HepG2 (cell line): Measurements from ENCODE around the gene TNRC18. TPM values are rescaled to one million over a fixed set of nuclear protein-coding genes. Genes with fewer than 3 reads are reported as not detected.

Experiments
- MED13 ChIP-seq: sonication (generic); formaldehyde crosslinking; IDR thresholded peaks from 2 replicates; pipeline ENCODE4 v1.5.0; 2020; ENCODE audit warnings: missing genetic modification reagents
- NCOA2 ChIP-seq: sonication (generic); formaldehyde crosslinking; IDR thresholded peaks from 2 replicates; pipeline ENCODE4 v1.8.0; 2022; ENCODE audit warnings: inconsistent platforms
- ONECUT2 ChIP-seq: sonication (generic); formaldehyde crosslinking; IDR thresholded peaks from 2 replicates; pipeline ENCODE4 v1.4.0; 2020; ENCODE audit warnings: missing genetic modification reagents
- PHF8 ChIP-seq: sonication (generic); formaldehyde crosslinking; IDR thresholded peaks from 2 replicates; pipeline ENCODE4 v1.5.0; 2020; ENCODE audit warnings: missing genetic modification reagents
- POLR2A ChIP-seq, 2 experiments: IDR thresholded peaks; 2 replicates each; pipeline ENCODE4 v1.6.1; 2011; ENCODE audit warnings: low read depth in 2 of 2, low read length in 2 of 2, mild to moderate bottlenecking in 1 of 2, moderate library complexity in 1 of 2; ENCODE audit not compliant: insufficient read depth in 1 of 2
- PRDM10 ChIP-seq: sonication (generic); formaldehyde crosslinking; IDR thresholded peaks from 2 replicates; pipeline ENCODE4 v1.4.0; 2020; ENCODE audit warnings: low read depth, missing genetic modification reagents
- RFXAP ChIP-seq: sonication (generic); formaldehyde crosslinking; IDR thresholded peaks from 2 replicates; pipeline ENCODE4 v1.4.0; 2020; ENCODE audit warnings: missing genetic modification reagents, borderline replicate concordance
- SMARCE1 ChIP-seq: fragments of 450-650 bp; IDR thresholded peaks from 2 replicates; pipeline ENCODE4 v1.6.1; 2017; ENCODE audit warnings: borderline replicate concordance
- THYN1 ChIP-seq: sonication (generic); formaldehyde crosslinking; IDR thresholded peaks from 2 replicates; pipeline ENCODE4 v1.8.1; 2023; ENCODE audit warnings: low read depth, mild to moderate bottlenecking, moderate library complexity, missing genetic modification reagents, borderline replicate concordance
- ZBTB44 ChIP-seq: sonication (generic); formaldehyde crosslinking; IDR thresholded peaks from 2 replicates; pipeline ENCODE4 v1.4.0; 2020; ENCODE audit warnings: missing genetic modification reagents
- ZFAT ChIP-seq: sonication (generic); formaldehyde crosslinking; conservative IDR thresholded peaks from 2 replicates; pipeline ENCODE4 v1.8.1; 2023; ENCODE audit warnings: missing genetic modification reagents, inconsistent platforms
- ZNF329 ChIP-seq: sonication (generic); formaldehyde crosslinking; IDR thresholded peaks from 2 replicates; pipeline ENCODE4 v1.9.0; 2021; ENCODE audit warnings: low read depth, mild to moderate bottlenecking, missing genetic modification reagents
- ZNF512 ChIP-seq: sonication (generic); formaldehyde crosslinking; IDR thresholded peaks from 2 replicates; pipeline ENCODE4 v1.4.0; 2020; ENCODE audit warnings: mild to moderate bottlenecking, missing genetic modification reagents
- ZNF782 ChIP-seq: sonication (generic); formaldehyde crosslinking; IDR thresholded peaks from 2 replicates; pipeline ENCODE4 v1.4.0; 2020; ENCODE audit warnings: missing genetic modification reagents, mild to moderate bottlenecking, borderline replicate concordance
- polyA plus RNA-seq, 8 experiments: library from polyadenylated mRNA; depleted of rRNA in 3 of 8; stranded (reverse) in 7 of 8; unstranded in 1 of 8; fragments of >200 nt; fragmentation: Illumina TruSeq in 4 of 8; extraction: Trizol in 4 of 8; gene quantifications; 2 replicates each; pipeline versions ENCODE4 v1.2.1 to v1.2.3, GENCODE V29; 2011 to 2016; ENCODE audit warnings: low read depth in 4 of 8, missing spikeins in 1 of 8, mixed read lengths in 1 of 8; ENCODE audit not compliant: insufficient read depth in 1 of 8
- total RNA-seq, 5 experiments: library from RNA; depleted of rRNA; stranded (reverse); fragments of >200 nt; fragmentation: Illumina TruSeq; extraction: Trizol; gene quantifications; 2 replicates each; pipeline ENCODE4 v1.2.3, GENCODE V29; 2016; ENCODE audit warnings: low read depth in 1 of 5
- TF ChIP-seq, protein P1 (sequence below), 2 experiments: sonication (generic) in 1 of 2; formaldehyde crosslinking in 1 of 2; IDR thresholded peaks; 2 replicates each; pipeline versions ENCODE4 v1.6.1 to v1.9.0; 2014 to 2022; ENCODE audit warnings: antibody characterized with exemption in 1 of 2, borderline replicate concordance in 1 of 2, inconsistent platforms in 1 of 2, low read depth in 1 of 2, missing genetic modification reagents in 1 of 2

The TNRC18 gene
- total and polyA plus RNA-seq, 2 of the 13 experiments (the other 11 are each of a cell fraction or from before 2014, with no cell fraction given), result 11.7 to 17.4 TPM

DNA sequence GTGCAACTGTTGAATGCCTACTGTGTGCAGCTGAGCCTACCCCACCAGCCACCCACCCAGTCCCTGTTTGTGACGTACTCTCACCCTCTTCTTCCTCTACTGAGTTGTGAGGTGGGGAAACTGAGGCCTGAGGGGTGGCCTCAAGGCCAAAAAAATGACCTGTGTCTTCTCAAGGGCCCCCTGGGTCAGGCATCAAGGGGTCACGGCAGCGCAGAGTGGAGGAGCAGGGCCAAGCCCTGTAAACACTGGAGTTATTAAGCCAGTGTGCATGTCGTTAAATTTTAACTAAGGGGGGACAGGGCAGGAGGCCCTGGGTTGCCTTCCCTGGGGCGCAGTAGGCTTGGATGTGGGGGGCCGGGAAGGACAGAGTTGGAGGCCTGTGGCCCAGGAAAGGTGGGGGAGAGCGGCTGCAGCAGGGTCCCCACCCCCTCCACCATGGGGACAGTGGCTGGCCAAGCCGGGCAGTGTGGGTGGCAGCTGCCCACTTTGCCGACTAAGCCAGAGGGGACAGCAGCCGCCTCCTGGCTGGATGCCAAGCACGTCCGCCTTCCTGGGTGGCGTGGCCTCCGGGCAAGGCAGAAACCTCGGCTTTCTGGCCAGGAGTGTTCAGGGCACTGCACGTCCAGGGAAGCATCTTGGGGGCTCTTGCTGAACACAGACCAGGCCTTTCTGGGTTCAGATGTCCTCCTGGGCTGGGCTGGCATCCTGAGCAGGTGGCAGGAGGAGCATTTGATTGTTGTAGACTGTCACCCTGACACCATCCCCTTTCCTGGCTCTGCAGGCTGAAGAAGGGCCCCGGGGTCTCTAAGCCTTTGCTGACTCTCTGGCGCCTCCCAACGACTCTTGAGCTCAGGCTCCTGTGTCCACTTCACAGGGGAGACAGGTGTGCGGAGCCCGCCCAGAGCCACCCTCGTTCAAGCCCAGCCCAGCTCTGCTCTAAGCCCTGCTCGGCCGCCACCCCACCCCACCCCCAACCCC, 139.0 kb downstream of the TNRC18 start (continued):
- TF ChIP-seq, protein P1, sequence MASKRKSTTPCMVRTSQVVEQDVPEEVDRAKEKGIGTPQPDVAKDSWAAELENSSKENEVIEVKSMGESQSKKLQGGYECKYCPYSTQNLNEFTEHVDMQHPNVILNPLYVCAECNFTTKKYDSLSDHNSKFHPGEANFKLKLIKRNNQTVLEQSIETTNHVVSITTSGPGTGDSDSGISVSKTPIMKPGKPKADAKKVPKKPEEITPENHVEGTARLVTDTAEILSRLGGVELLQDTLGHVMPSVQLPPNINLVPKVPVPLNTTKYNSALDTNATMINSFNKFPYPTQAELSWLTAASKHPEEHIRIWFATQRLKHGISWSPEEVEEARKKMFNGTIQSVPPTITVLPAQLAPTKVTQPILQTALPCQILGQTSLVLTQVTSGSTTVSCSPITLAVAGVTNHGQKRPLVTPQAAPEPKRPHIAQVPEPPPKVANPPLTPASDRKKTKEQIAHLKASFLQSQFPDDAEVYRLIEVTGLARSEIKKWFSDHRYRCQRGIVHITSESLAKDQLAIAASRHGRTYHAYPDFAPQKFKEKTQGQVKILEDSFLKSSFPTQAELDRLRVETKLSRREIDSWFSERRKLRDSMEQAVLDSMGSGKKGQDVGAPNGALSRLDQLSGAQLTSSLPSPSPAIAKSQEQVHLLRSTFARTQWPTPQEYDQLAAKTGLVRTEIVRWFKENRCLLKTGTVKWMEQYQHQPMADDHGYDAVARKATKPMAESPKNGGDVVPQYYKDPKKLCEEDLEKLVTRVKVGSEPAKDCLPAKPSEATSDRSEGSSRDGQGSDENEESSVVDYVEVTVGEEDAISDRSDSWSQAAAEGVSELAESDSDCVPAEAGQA (IDR thresholded peaks at IDR 0.05; ENCODE audit: low read depth), result peak; percentile 21; the same call in 1 of the 2 replicates
- TF ChIP-seq, protein P1 (CRISPR knock-in tag; IDR thresholded peaks at IDR 0.05; ENCODE audit: borderline replicate concordance), result no peak
- TF ChIP-seq ZNF329 (CRISPR knock-in tag) (no peak), ZNF782 (CRISPR knock-in tag) (peak; percentile 38; the same call in 1 of the 2 replicates), ZNF512 (CRISPR knock-in tag) (no peak), ZBTB44 (CRISPR knock-in tag) (no peak), ONECUT2 (CRISPR knock-in tag) (no peak), SMARCE1 (no peak), ZFAT (CRISPR knock-in tag) (no peak), MED13 (CRISPR knock-in tag) (no peak), THYN1 (CRISPR knock-in tag) (no peak), RFXAP (CRISPR knock-in tag) (peak; percentile 57; the same call in 1 of the 2 replicates), PHF8 (CRISPR knock-in tag) (peak; percentile 54), PRDM10 (CRISPR knock-in tag) (no peak), NCOA2 (CRISPR knock-in tag) (peak; percentile 73), POLR2A (IDR thresholded peaks at IDR 0.05; ENCODE audit: insufficient read depth in 1 of 2, low read depth in 2 of 2, low read length in 2 of 2) (peak in 1 of 2 experiments; percentile 67; a peak in 2 of 4 replicates)
